LoVo (cell line): ENCODE data around the gene CMKLR1.

Experiments
- DNase-seq: peaks from one replicate; pipeline ENCODE4 v3.0.0-alpha.2; 2016; ENCODE audit warnings: low spot score

The CMKLR1 gene

DNA sequence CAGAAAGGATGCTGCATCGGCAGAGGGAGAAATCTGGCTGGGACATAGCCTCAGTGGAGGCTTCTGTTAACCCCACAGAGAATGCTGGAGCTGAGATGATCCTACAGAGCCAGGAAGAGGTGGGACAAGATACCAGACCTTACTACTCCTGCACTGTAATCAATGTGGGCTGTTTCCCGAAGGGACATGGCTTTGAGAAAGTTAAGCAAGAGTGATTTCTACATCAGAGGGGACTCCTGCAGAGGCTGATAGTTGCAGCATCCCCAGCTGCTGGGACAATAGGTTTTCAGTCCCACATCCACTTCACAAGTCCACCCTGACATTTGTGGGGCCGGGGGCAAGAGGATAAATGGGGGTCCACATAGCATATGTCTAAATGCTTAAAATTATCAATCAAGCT, 22.5 kb upstream of the CMKLR1 start:
- DNase-seq, result no peak

GRCh38 chr12:108360487-108360886, 21.4 kb upstream of the CMKLR1 start:
- DNase-seq, result no peak

- DNase-seq, result no peak
Observed at GRCh38 chr12:108360057-108360456, 20.9 kb upstream of the CMKLR1 start.

DNA sequence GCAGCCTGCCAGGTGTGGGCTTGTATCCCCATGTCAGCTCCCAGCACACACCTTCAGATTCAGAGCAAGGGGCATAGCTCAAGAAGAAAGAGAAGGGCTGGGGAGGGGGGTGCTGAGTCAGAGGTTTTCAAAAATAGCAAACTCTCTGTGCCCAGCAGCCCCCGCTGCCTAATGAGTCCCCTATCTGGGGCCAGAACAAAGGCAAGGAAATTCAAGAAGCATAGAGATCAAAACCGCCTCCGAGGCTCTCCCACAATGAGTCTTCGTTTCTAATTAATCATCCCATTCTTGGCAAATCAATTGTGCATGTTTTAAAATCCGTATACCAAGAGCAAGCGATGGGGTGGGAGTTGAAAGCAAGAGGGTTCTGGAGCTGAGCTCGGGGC, 19.5 kb upstream of the CMKLR1 start:
- no peak for DNase-seq

GRCh38 chr12:108357834-108358579, 18.9 kb upstream of the CMKLR1 start:
- DNase-seq, result no peak

DNA sequence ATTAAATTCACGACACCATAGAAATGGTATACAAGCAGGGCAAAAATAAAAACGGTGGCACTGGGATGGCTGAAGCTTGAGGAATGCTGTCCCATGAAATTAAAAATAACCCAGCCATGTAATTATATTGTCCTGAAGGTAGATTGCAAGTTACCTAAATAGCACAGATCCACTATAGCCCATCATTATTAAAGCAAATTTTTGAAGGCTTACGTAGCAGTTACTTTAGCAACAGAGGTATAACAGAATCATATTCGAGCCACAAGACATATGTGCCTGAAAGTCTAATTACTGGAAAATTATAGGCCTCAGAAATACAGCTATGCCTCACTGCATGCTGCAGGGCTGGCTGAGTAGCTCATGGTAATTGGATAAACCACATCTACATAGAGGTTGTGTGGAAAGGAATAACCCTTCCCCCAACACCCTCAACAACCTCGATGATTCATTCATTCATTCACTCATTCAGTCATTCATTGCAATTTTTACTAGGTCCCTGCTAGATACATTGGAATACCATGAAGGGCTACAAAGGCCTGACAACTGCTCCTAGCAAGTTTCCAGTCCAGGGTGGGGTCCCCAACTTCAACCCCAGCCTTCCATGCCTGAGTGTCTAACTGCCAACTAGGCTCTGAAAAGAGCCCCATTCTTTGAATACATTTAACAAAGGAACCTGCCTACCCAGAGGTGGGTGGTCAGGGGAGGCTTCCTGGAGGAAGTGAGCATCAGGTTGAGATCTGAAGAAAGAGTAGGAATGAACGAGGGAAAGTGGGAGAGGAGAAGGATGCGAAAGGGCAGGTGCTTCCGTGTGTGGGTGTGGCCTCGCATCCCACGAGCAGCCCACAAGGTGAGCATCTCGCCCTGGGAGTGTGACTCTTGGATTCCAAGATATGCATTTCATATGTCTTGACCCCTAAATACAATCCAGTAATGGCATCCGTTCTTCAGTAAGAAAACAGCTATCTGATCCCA, 18.0 kb upstream of the CMKLR1 start:
- DNase-seq, result no peak

DNA sequence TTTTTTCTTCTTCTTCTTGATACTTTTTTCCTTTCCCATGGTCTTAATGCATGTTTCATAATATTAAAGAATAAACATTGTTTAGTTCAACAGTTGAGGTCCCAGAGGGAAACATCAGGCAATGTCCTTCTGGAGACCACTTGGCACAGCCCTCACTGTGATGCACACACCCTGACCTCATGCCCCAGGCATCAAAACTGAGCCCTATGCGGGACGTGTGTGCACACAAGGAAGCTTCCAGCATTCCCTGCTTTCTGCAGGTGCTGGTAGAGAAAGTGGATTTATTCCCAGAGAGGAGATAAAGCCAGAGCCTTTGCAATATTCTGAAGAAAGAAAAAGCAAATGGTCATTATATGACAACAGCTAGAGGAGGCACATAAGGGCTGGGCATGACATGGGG, 16.0 kb upstream of the CMKLR1 start:
- DNase-seq, result no peak

DNA sequence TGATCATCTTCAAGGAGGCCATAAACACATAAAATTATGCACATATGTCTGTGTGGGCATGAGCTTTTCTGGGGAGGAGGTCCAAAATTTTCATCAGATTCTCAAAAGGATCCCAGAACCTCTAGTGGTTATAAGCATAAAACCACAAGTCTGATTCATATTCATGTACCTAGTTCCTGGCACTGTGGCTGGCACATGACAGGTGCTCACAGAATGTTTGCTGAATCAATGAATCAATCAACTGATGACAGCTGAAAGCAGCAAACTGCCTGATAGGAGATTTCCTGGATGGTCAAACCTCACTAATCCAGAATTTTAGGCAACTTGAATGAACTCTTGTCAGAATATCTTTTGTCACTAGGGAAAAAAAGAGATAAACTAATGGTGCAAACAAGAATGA, 13.5 kb upstream of the CMKLR1 start:
- DNase-seq, result no peak

DNA sequence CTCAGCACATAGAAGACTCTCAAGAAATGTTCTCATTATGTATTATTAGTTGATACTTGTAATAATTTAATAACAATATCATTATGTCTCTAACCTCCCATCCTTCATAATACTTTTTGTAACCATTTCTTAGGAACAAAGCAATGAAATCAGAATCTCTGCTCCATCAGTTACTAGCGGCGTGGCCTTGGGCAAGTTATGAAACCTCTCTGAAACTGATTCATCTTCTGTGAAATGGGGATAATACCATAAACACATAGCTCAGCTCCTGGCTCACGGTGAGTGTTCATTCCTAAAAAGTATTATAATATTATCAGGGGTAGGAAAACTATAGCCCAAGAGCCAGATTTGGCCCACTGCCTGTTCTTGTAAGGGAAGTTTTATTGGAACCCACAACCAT, 11.4 kb upstream of the CMKLR1 start:
- no peak for DNase-seq

GRCh38 chr12:108349278-108349688, 10.2 kb upstream of the CMKLR1 start:
- no peak for DNase-seq

- DNase-seq, result no peak
Observed at GRCh38 chr12:108348842-108349241, 9.7 kb upstream of the CMKLR1 start.

- DNase-seq, result no peak
Observed at GRCh38 chr12:108346727-108347710, 7.9 kb upstream of the CMKLR1 start.

DNA sequence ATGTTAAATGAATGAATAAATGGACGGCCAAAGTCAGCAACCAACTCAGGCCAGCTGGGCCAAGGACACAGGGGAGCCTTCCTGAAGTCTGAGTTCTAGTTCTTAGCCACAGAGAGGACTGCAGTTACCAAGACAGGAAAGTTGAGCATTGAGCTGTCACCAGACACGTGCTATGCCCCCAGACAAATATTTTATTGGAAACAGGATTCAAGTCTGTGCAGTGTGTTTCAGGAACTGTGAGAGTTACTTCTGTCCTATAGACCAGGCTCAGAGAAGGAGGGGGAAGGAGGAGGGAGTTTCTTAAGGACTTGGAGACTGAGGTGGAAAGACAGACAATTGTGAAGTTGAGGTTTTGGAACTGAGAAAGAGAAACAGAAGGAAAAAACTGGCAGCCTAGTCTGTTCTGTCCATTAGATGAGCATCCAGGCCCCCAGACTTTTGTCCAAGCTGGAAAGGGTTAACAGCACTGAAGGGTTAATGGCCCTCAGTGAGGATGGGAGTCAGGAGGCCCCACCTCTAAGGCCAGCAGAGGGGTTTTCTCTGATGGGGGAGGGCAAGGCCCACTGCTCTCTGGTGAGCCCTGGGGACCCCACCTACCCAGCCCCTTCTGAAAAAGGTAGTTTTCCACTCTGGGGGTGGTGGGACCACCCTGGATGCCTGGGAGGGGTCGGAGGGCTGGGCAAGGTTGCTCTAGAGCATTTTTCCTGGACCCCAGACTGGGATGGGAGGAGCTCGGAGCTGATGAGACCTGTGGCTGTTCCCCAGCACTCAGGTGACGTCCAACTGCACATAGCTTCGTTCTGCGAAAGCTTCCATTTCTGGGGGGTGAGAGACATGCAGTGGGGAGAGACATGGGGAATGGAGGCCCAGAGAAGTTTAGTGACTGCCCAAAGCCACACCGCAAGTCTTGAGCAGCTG, 6.9 kb upstream of the CMKLR1 start:
- no peak for DNase-seq

GRCh38 chr12:108342985-108343384, 3.9 kb upstream of the CMKLR1 start:
- DNase-seq, result no peak

- no peak for DNase-seq
Observed at GRCh38 chr12:108341854-108342847, 3.0 kb upstream of the CMKLR1 start.

DNA sequence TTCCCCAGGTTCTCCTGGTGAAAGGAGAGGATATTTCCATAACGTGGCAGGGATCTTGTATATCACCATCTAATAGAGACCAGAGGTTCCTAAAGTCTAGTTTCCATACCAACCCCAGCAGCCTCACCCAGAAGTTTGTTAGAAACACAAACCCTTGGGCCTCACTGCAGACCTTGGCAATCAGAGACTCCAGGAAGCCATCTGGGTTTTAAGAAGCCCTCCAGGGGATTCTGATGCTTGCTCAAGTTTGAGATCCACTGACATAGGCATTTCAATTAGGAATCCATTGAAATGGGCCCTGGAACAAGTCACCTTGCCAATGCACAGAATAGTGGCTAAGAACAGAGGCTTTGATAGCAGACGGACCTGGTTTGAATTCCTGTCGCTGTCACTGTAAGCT, 2.2 kb upstream of the CMKLR1 start:
- no peak for DNase-seq

GRCh38 chr12:108340037-108340436, 926 bp upstream of the CMKLR1 start:
- no peak for DNase-seq

- peak; percentile 17 for DNase-seq
Observed at GRCh38 chr12:108337235-108338223, 1.6 kb downstream of the CMKLR1 start.
